Measurements from ENCODE around the gene RPL4. TPM values are rescaled to one million over a fixed set of nuclear protein-coding genes. Genes with fewer than 3 reads are reported as not detected.
"Not testable (repeated sequence)": the region's sequence is repeated elsewhere in the genome, so short reads cannot be mapped to it uniquely, and the experiment has no call there.

RPL4 gene
- polyA plus RNA-seq, 3 donors = 3,858 to 3,922 (median 3,884) TPM

DNA sequence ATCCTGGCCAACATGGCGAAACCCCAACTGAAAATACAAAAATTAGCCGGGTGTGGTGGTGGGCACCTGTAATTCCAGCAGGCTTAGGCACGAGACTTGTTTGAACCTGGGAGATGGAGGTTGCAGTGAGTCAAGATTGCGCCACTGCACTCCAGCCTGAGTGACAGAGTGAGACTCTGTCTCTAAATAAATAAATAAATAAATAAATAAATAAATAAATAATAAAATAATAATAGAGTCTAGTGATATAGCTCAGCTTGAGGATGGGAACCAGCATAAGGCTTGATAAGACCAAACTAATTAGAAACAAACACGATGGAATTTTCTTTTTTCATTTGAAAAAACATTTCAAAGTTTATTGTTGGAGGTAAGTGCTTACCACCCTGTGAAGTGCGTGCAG is 43.4 kb downstream of the RPL4 start:
- not testable (repeated sequence) for DNase-seq (ENCODE audit: low read depth in 3 of 3, low spot score in 2 of 3)

DNA sequence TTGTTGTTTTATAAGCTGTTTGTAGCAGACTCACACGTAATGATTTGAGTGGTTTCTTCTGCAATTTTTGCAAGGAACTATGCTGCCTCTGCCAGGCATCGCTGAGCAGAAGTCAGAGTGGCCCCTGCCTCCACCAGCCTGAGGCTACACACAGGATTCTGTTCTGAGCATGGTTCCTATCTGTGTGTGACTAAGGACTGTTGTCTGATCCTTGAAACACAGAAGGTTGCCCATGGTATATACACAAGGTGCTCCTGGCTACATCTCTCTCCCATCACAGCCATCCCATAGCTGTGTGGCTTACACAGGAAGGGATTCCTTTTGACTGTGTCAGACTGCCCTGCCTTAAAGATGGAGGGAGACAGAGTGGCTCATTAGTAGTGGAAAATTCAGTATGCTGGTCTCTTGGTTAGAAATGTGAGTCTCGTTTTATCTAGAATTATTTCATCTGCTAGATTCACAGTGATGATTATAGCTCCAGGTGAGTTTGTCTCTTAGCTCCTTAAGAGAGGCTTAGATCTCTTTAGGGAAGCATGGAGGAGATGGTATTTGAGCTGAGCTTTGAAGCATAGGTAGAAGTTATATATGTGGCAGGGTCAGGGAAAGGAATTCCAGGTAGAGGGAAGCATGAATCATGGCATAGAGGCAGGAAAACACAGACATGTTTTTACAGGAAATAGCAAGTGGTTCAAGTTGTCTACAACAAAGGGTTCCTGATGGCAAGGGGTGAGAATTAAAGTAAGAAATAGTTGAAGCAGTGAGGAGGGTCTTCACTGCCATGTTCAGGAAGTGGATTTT is 44.6 kb downstream of the RPL4 start:
- no peak for DNase-seq (ENCODE audit: low read depth in 3 of 3, low spot score in 2 of 3)

DNA sequence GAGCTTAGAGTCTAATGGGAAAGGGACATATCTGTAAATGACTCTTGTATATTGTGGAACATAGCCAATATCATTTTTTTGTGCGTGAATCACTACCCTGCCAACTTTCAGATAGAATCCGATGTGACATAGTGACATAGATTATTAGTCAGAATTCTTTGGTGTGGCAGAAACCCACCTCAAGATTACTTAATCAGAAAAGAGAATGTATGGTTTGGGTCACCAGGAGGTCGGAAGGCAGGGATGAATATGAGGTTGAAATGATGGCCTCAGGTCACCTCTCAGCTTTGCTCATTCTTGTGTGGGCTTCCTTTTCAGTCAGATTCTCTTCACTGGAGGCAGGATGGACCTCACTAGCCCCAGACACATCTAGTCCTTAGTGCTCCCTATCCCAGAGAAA is 48.4 kb downstream of the RPL4 start:
- no peak for DNase-seq (ENCODE audit: low read depth in 3 of 3, low spot score in 2 of 3)

DNA sequence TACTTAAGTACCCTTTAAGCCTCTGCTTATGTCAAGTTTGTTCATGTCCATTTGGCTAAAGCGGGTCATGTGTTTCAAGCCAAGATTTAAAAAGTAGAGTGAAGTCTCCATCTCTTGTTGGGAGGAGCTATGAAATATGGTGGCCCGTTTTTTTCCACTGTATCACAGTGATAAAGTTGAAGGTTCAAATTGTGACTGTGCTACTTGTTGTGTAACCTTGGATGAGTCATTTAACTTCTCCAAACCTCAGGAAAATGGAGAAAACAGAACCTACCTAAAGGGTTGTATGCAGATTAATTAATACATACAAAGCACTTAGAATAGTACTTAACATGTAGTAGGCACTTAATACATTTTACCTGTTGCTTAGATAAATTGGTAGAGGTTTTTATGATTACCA is 50.5 kb downstream of the RPL4 start:
- no peak for DNase-seq (ENCODE audit: low read depth in 3 of 3, low spot score in 2 of 3)

DNA sequence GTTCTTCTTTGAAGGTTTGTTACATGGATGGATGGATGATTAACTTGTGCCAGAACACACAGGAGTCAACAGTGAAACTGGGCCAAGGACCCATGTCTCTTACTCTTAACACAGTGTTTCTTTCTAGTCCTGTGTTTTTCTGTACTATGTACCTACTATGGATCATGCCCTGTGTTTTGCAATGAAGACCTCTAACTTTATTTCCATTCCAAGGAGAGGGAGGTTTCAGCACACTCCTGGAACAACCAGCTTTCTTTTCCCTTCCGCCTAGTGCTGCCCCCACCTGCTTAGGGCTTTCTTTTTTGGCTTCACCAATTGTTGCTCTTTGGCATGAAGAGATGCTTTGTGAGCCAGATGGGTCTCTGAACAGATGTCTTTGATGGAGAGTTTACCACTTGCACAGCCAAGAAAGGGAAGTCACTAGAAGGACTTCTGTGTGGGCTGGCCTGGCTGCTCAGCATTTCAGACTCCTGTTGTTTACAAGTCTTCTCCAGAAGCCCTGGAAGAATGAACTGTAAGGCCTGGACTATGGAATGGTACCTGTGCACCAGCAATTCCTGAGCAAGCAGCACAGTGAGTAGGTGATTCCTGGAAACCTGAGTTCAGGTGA is 51.6 kb downstream of the RPL4 start:
- no peak for DNase-seq (ENCODE audit: low read depth in 3 of 3, low spot score in 2 of 3)

DNA sequence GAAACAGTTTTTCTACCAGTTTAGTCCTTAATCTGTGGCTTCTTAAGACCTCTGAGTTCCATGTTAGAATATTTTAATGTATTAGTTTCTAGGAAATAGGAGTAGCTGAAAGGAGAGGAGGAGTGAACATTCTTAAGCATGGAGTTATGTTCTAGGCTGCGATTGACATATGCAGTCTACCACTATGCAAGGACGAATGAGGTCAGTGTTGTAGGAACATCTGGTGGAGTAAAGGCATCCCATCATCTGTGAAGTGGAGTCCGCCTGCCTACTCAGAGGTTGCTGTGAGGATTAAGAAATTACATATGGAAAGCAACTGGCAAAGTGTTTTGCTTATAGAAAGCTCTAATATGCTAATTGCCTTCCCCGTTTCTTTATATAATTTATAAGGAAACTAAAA is 52.2 kb downstream of the RPL4 start:
- no peak for DNase-seq (ENCODE audit: low read depth in 3 of 3, low spot score in 2 of 3)

Other genes starting within 250 kb of the RPL4 start
- 10 to 100 TPM; 35.9 to 41.5 (median 39.1) TPM for gene DIS3L, start 211.3 kb downstream of the RPL4 start, polyA plus RNA-seq (ENCODE audit: insufficient read length in 3 of 3)
- gene TIPIN, start 148.2 kb downstream of the RPL4 start, polyA plus RNA-seq (ENCODE audit: insufficient read length in 3 of 3) = 10 to 100 TPM; 15.9 to 23.9 (median 17.1) TPM
- gene MAP2K1, start 117.9 kb downstream of the RPL4 start, polyA plus RNA-seq (ENCODE audit: insufficient read length in 3 of 3) = 10 to 100 TPM; 48.8 to 55.7 (median 50.0) TPM
- 10 to 100 TPM; 42.9 to 46.1 (median 45.3) TPM for gene SNAPC5, start 7.1 kb downstream of the RPL4 start, polyA plus RNA-seq (ENCODE audit: insufficient read length in 3 of 3)
- gene ZWILCH, start 471 bp upstream of the RPL4 start, polyA plus RNA-seq (ENCODE audit: insufficient read length in 3 of 3) = 10 to 100 TPM; 21.2 to 30.2 (median 27.7) TPM
- gene LCTL, start 61.1 kb upstream of the RPL4 start, polyA plus RNA-seq (ENCODE audit: insufficient read length in 3 of 3) = under 1 TPM; 0.06 to 0.31 (median 0.17) TPM
- 10 to 100 TPM; 23.0 to 29.1 (median 23.0) TPM for gene SMAD6, start 197.4 kb upstream of the RPL4 start, polyA plus RNA-seq (ENCODE audit: insufficient read length in 3 of 3)